Thoracic aorta (tissue), 2 donors: ENCODE measurements around the gene SOAT2. TPM values are rescaled to one million over a fixed set of nuclear protein-coding genes. Genes with fewer than 3 reads are reported as not detected.

Experiments used
- ATAC-seq: fragments of 150-250 bp; one replicate; pipeline ENCODE4 v1.8.0; 2017; ENCODE audit warnings: low read depth; ENCODE audit not compliant: insufficient number of reproducible peaks, low FRiP score
- DNase-seq: peaks from one replicate; pipeline ENCODE4 v3.0.0-alpha.2; 2020; ENCODE audit warnings: low spot score
- H3K27ac ChIP-seq, 2 donors: fragments of 200-600 bp; sonication (generic); 1 replicate in 1 of 2; 2 replicates in 1 of 2; pipeline ENCODE4 v1.5.1; 2016; ENCODE audit warnings: mild to moderate bottlenecking in 2 of 2, moderate library complexity in 2 of 2
- H3K27me3 ChIP-seq: fragments of 200-600 bp; sonication (generic); replicated peaks from 2 replicates; pipeline ENCODE4 v1.6.0; 2016; ENCODE audit warnings: mild to moderate bottlenecking; ENCODE audit not compliant: insufficient read depth
- H3K36me3 ChIP-seq: fragments of 200-600 bp; sonication (generic); one replicate; pipeline ENCODE4 v1.5.1; 2016
- H3K4me1 ChIP-seq, 2 donors: fragments of 200-600 bp; sonication (generic); 1 replicate in 1 of 2; 2 replicates in 1 of 2; pipeline versions ENCODE4 v1.5.1 to v1.6.0; 2016; ENCODE audit warnings: low read depth in 2 of 2, mild to moderate bottlenecking in 1 of 2; ENCODE audit not compliant: control insufficient read depth in 1 of 2
- H3K4me3 ChIP-seq: fragments of 200-600 bp; sonication (generic); 2 replicates; pipeline ENCODE4 v1.5.1; 2016; ENCODE audit warnings: mild to moderate bottlenecking
- H3K9me3 ChIP-seq: fragments of 200-600 bp; sonication (generic); 2 replicates; pipeline ENCODE4 v1.5.1; 2016
- CTCF ChIP-seq: fragments of 200-600 bp; sonication (generic); IDR thresholded peaks from one replicate; pipeline ENCODE4 v1.5.1; 2019; ENCODE audit warnings: antibody characterized with exemption
- total RNA-seq, 2 donors: library from RNA; depleted of rRNA; stranded (reverse); fragments of >200 nt; gene quantifications; one replicate each; pipeline versions ENCODE4 v1.1.0 to v1.2.3, GENCODE V29; 2016

SOAT2 gene
- total RNA-seq, 2 donors from 2014 or later, result 0.81 to 0.99 TPM

- Histone ChIP-seq H3K27ac (peak overlapping the region; percentile 78 to 83), H3K27me3 (no peaks in the 10 kb centered on the region), H3K4me1 (peaks cover 35 to 76% of the 10 kb centered on the region in 2 donors), H3K36me3 (peaks cover 21% of the 10 kb centered on the region), H3K4me3 (no peak overlapping the region), H3K9me3 (no peaks in the 10 kb centered on the region)
- no peak for DNase-seq
- ATAC-seq, result no peak
- no peak for TF ChIP-seq CTCF
Measured at GRCh38 chr12:53070877-53071492, 32.3 kb upstream of the SOAT2 start.

- Histone ChIP-seq H3K36me3 (peaks cover 22% of the 10 kb centered on the region), H3K27ac (peak overlapping the region; percentile 78 to 83), H3K27me3 (no peaks in the 10 kb centered on the region), H3K4me1 (peaks cover 29 to 76% of the 10 kb centered on the region in 2 donors), H3K9me3 (no peaks in the 10 kb centered on the region), H3K4me3 (peak overlapping the region; percentile 24)
- TF ChIP-seq CTCF, result no peak
- no peak for DNase-seq
- ATAC-seq, result no peak
Measured at GRCh38 chr12:53071591-53072551, 31.4 kb upstream of the SOAT2 start.

- Histone ChIP-seq H3K27ac (peak overlapping the region in 1 of 2 donors; percentile 7), H3K4me3 (no peak overlapping the region), H3K9me3 (no peaks in the 10 kb centered on the region), H3K4me1 (peaks cover 46 to 86% of the 10 kb centered on the region in 2 donors), H3K36me3 (peaks cover 26% of the 10 kb centered on the region), H3K27me3 (no peaks in the 10 kb centered on the region)
- DNase-seq (no peak), ATAC-seq (no peak)
- no peak for TF ChIP-seq CTCF
Measured at GRCh38 chr12:53073881-53074280, 29.4 kb upstream of the SOAT2 start.

- Histone ChIP-seq H3K4me1 (peaks cover 46 to 80% of the 10 kb centered on the region in 2 donors), H3K27me3 (no peaks in the 10 kb centered on the region), H3K9me3 (no peaks in the 10 kb centered on the region), H3K36me3 (peaks cover 26% of the 10 kb centered on the region), H3K27ac (peak overlapping the region in 1 of 2 donors; percentile 7), H3K4me3 (no peak overlapping the region)
- TF ChIP-seq CTCF, result no peak
- no peak for DNase-seq
- no peak for ATAC-seq
Measured at GRCh38 chr12:53074283-53074998, 28.8 kb upstream of the SOAT2 start.

GRCh38 chr12:53074999-53075370 lies 28.3 kb upstream of the SOAT2 start:
- TF ChIP-seq CTCF, result no peak
- DNase-seq (no peak), ATAC-seq (no peak)
- peaks cover 26% of the 10 kb centered on the region for H3K36me3 ChIP-seq
- H3K9me3 ChIP-seq, result no peaks in the 10 kb centered on the region
- peaks cover 46 to 76% of the 10 kb centered on the region in 2 donors for H3K4me1 ChIP-seq
- H3K27me3 ChIP-seq, result no peaks in the 10 kb centered on the region
- peak overlapping the region in 1 of 2 donors; percentile 7 for H3K27ac ChIP-seq
- no peak overlapping the region for H3K4me3 ChIP-seq
